NOMO-1 treated with DMSO at 0.1 percent for 48 hours (cell line): ENCODE results near the gene TMEM88.

Source experiments
- DNase-seq: peaks from one replicate; lab custom pipeline; 2025; ENCODE audit not compliant: unreplicated experiment; lab: John Stamatoyannopoulos, UW

TMEM88 gene

GRCh38 chr17:7884581-7885366, 29.9 kb downstream of the TMEM88 start:
- DNase-seq: no peak

DNA sequence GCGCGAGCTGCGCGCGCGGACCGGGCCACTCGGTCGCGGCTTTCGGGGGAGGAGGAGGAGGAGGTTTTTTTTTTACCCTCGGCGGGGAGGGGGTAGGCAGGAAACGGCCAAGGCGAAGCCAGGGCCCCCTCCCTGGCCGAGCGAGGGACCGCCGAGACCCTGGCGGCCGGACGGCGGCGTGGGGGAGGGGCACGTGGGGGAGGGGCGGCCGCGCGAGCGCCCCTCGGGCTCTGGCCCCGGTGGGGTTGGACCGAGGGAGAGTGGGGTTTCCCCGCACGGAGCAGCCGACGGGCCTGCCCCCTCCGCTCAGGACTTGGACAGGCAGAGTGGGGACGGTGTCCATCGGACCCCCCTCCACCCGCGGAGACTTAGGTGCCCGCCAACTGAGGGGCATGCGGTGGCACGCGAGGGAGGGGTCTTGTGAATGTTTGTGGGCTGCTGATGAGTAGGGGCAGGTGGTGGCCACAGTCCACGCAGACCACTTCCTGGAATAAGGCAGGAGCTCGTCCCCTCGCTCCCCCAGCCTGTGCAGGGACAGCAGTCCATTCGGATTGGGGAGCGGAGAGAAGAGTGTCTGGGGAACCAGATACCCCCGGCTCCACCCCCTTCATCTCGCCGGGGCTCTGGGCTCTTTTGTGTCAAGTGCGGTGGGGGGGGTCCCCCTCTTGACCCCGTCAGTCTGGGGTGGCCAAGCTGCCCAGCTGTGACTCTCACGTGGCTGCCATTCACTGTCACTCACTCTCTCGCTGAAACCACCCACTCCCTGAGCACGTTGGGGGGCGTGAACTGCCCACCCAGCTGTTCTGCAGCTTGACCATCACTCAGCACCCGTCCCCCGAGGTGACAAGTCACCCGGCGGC, 30.7 kb downstream of the TMEM88 start:
- DNase-seq: peak; percentile 63

- peak; percentile 34 for DNase-seq
Observed at GRCh38 chr17:7886227-7887037, 31.6 kb downstream of the TMEM88 start.

GRCh38 chr17:7887038-7887481, 32.2 kb downstream of the TMEM88 start:
- DNase-seq: peak; percentile 97

GRCh38 chr17:7887482-7888183, 32.8 kb downstream of the TMEM88 start:
- DNase-seq: peak; percentile 97

DNA sequence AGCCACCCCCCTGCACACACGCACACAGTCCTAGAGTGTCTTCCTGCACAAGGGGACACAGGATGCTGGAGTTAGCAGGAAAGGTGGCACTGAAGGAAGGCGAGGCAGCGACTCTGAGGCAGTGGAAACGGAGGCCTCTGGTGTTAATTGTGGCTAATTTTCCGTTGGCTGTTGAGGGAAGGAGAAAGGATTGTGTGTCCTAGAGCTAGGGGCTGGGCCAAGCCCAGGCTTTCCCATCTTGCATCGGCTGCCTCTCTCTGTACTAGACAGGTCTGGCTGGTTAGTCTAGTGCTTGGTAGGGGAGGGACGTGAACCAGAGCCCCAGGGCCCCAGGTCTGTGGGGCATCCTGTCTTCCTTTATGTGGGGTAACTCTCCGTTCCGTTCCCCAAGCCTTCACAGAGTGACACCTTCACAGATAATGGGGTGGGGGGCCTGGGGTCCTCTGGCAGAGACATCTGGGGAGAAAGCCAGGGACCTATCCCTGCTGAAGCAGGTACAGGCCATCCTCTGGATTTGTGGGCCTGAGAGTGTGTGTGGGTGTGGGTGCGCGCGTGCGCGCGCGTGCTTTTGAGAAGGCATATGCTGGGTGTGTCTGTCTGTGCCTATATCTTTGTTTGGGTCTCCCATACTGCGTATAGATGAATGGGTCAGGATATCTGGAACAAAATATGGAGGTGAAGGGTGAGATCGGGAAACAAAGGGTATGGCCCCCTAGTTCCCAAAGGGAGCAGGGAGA, 33.5 kb downstream of the TMEM88 start, which contains the start of gene CHD3:
Gene CHD3, plus strand, starts transcription at position 606 of the 737 bp plus-strand sequence. CDS start 212 bp downstream, outside the sequence.
- no peak for DNase-seq

- no peak for DNase-seq
Observed at GRCh38 chr17:7889166-7889955, 34.5 kb downstream of the TMEM88 start.

DNA sequence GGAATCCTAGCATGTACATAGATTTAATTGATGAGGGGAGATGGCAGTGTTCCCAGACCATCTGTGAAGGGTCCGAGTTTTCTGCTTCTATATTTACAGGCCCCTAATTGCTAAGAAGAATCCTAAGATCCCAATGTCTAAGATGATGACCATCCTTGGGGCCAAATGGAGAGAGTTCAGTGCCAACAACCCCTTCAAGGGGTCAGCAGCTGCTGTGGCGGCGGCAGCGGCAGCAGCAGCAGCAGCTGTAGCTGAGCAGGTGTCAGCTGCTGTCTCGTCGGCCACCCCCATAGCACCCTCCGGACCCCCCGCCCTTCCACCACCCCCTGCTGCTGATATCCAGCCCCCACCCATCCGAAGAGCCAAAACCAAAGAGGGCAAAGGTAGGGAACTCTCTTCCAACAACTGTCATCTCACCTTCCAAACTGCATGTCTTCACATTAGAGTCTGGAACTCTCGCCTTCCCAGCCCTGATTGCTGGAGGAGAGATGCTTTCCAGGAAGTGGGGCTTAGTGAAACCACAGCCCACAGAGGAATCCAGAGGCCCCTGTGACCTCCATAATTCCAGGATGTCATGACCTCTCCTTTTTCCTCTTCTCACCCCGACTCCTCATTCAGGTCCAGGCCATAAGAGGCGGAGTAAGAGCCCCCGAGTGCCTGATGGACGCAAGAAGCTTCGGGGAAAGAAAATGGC, 38.5 kb downstream of the TMEM88 start:
- DNase-seq: no peak

GRCh38 chr17:7894226-7894625, 39.4 kb downstream of the TMEM88 start:
- no peak for DNase-seq

GRCh38 chr17:7894866-7895265, 40.0 kb downstream of the TMEM88 start:
- DNase-seq: no peak

GRCh38 chr17:7897090-7897489, 42.2 kb downstream of the TMEM88 start:
- no peak for DNase-seq

DNA sequence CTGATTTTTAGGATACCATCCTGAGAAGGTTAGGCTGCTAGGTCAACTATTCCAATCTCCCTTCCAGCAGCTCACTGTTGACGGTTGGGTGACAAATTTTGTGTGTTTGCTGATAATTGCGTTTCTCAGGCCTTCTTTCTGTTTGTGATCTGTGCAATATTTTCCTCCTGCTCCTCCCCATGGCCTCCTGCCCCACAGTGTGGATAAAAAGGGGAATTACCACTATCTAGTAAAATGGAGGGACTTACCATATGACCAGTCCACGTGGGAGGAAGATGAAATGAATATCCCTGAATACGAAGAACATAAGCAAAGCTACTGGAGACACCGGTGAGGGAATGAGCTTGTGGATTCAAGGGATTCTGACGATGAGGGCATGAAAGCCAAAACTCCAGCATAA, 42.9 kb downstream of the TMEM88 start:
- DNase-seq: no peak

GRCh38 chr17:7903154-7904103, 48.6 kb downstream of the TMEM88 start:
- no peak for DNase-seq
